Tracheal epithelial cell (primary cell): Measurements from ENCODE around the gene HSPB7. TPM values are rescaled to one million over a fixed set of nuclear protein-coding genes. Genes with fewer than 3 reads are reported as not detected.

Experiments used
- total RNA-seq: library from RNA; depleted of rRNA; stranded (reverse); fragments of >200 nt; gene quantifications from 2 replicates; pipeline ENCODE4 v1.2.1, GENCODE V29; 2014

HSPB7 gene
- not detected in 2 replicates for total RNA-seq

GRCh38 chr1:16017461-16018303 is at the start of gene HSPB7:
HSPB7 (minus strand) TSS chr1:16018043; CDS start chr1:16017963, 80 bp downstream.

GRCh38 chr1:16043521-16043920 is 25.7 kb upstream of the HSPB7 start, which contains the start of gene CLCNKB:
CLCNKB (plus strand) TSS chr1:16043782; CDS start chr1:16044493, 711 bp downstream.

GRCh38 chr1:16021681-16022080 is 3.8 kb upstream of the HSPB7 start, which contains the start of gene CLCNKA:
CLCNKA (plus strand) TSS chr1:16022036; CDS start chr1:16022620, 584 bp downstream.

GRCh38 chr1:15975805-15976680 is 41.8 kb downstream of the HSPB7 start, which contains the start of gene ZBTB17:
ZBTB17 (minus strand) TSS chr1:15976101; CDS start chr1:15948495, 27,606 bp downstream.

Other genes starting within 250 kb of the HSPB7 start
- gene UQCRHL, start 210.4 kb downstream of the HSPB7 start, total RNA-seq = 1.4 and 2.6 TPM in 2 replicates
- 23.2 and 30.4 TPM in 2 replicates for gene SPEN, start 170.3 kb downstream of the HSPB7 start, total RNA-seq
- 32.4 and 66.3 TPM in 2 replicates for gene ZBTB17, start 41.9 kb downstream of the HSPB7 start, total RNA-seq
- gene SRARP, start 13.8 kb downstream of the HSPB7 start, total RNA-seq = not detected in 2 replicates
- gene CLCNKA, start 4.0 kb upstream of the HSPB7 start, total RNA-seq = not detected in 2 replicates
- under 0.01 TPM in 1 of 2 replicates, not detected in the other for gene CLCNKB, start 25.7 kb upstream of the HSPB7 start, total RNA-seq
- gene FAM131C, start 55.6 kb upstream of the HSPB7 start, total RNA-seq = 0.72 and 1.1 TPM in 2 replicates
- 123 and 144 TPM in 2 replicates for gene EPHA2, start 138.0 kb upstream of the HSPB7 start, total RNA-seq
- 2.1 and 5.1 TPM in 2 replicates for gene ARHGEF19, start 194.6 kb upstream of the HSPB7 start, total RNA-seq
- gene CPLANE2, start 219.1 kb upstream of the HSPB7 start, total RNA-seq = 5.1 and 6.4 TPM in 2 replicates